ENCODE data around the gene UBR4.
A peak's percentile ranks its signal among the peaks of the same experiment; 100 is the strongest.

The UBR4 gene

DNA sequence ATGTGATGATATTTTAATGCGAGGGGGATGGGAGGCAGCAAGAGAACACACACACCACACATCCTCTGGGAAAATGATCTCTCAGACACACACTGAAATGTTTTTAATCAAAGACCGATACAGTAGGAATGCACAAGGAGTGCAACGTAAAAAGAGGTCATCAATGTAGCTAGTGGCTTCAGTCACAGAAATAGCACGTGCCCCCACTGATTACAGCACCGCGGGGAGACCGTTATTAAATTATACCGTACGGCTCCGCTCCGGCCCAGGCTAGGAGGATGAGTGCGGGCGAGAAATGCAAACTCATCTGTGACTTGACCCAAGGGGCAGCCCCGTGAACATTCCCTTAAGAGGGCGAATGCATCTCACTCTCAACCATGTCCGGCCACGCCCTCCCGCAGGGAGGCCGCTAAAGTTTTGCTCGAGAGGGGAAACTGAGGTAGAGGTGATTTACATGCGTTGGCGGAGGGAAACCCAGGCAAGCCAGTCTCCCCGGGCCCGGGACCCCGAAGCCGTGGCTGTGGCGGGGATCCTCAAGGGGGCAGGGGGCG is 552 bp downstream of the UBR4 start:
- TF ChIP-seq, protein P1, sequence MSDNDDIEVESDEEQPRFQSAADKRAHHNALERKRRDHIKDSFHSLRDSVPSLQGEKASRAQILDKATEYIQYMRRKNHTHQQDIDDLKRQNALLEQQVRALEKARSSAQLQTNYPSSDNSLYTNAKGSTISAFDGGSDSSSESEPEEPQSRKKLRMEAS (IDR thresholded peaks at IDR 0.05; ENCODE audit: low read depth, low read length), result peak; percentile 73
- TF ChIP-seq MYC (IDR thresholded peaks at IDR 0.05; ENCODE audit: low read depth, low read length), result peak; percentile 30; the same call in 1 of the 2 replicates
- no peak for TF ChIP-seq POLR2A (IDR thresholded peaks at IDR 0.05; ENCODE audit: extremely low read depth, insufficient read length)
- peak; percentile 74 for DNase-seq (ENCODE audit: low read depth)
- H3K4me3 ChIP-seq (ENCODE audit: low read depth, low read length), result peak overlapping the region; percentile 95

DNA sequence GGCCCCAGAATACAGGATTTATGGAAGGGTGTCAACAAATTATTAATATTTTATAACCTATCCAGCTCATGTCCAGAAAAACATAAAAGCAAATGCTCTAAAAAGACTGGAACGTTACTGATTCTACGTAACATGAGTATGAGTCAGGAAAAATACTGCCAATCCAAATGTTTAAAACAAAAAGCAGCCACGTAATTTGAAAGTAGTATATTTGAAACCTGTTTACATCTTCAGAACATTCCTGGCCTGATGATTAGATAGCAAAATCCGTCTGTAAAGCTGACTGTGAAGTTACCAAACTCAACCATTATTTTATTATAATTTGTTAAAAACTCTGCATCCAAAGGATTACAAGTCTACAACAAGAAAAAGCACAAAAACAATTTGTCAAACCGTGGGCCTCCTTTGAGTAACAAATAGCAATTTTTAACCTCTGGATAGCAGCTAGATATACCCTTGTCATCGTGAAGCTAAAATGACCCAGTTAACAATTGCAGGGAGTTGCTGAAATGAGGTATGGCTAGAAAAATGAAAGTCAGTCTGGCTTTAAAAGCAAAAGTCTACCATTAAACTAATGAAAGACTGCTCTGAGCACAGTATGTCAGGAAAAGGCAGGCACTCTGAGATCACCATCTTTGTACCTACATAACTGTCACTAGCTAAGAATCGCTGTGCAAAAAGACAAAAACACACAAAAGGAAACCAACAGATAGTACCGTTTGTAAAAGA is 1.2 kb downstream of the UBR4 start:
- no peak for DNase-seq (ENCODE audit: low read depth)
- H3K4me3 ChIP-seq (ENCODE audit: low read depth, low read length), result peak overlapping the region; percentile 95
- TF ChIP-seq MYC (IDR thresholded peaks at IDR 0.05; ENCODE audit: low read depth, low read length) (no peak), POLR2A (IDR thresholded peaks at IDR 0.05; ENCODE audit: extremely low read depth, insufficient read length) (no peak)

DNA sequence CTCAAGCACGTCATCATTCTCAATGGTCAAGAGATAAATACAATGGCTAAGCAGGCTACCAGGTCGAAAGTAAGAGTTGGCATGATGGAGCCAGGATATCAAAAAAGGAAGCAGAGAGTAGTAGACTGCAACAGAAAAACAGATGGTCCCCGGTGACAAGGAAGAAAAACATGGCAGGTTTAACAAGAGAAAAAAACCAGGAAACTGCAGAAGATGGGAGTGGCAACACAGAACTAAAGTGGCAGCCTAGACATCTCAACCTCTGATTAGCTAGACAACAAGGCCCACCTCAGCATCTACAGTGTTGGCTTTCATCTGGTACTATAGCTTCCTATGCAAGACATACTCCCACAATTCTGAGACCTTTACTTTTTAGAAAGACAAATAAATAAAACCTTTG is 3.1 kb downstream of the UBR4 start:
- TF ChIP-seq MYC (IDR thresholded peaks at IDR 0.05; ENCODE audit: low read depth, low read length), result no peak
- TF ChIP-seq, protein P1 (IDR thresholded peaks at IDR 0.05; ENCODE audit: low read depth, low read length), result no peak
- TF ChIP-seq, protein P2, sequence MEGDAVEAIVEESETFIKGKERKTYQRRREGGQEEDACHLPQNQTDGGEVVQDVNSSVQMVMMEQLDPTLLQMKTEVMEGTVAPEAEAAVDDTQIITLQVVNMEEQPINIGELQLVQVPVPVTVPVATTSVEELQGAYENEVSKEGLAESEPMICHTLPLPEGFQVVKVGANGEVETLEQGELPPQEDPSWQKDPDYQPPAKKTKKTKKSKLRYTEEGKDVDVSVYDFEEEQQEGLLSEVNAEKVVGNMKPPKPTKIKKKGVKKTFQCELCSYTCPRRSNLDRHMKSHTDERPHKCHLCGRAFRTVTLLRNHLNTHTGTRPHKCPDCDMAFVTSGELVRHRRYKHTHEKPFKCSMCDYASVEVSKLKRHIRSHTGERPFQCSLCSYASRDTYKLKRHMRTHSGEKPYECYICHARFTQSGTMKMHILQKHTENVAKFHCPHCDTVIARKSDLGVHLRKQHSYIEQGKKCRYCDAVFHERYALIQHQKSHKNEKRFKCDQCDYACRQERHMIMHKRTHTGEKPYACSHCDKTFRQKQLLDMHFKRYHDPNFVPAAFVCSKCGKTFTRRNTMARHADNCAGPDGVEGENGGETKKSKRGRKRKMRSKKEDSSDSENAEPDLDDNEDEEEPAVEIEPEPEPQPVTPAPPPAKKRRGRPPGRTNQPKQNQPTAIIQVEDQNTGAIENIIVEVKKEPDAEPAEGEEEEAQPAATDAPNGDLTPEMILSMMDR (IDR thresholded peaks at IDR 0.05; ENCODE audit: low read depth, low read length), result no peak
- no peak for TF ChIP-seq POLR2A (IDR thresholded peaks at IDR 0.05; ENCODE audit: extremely low read depth, insufficient read length)
- H3K4me3 ChIP-seq (ENCODE audit: low read depth, low read length), result no peak overlapping the region
- DNase-seq (ENCODE audit: low read depth), result no peak

DNA sequence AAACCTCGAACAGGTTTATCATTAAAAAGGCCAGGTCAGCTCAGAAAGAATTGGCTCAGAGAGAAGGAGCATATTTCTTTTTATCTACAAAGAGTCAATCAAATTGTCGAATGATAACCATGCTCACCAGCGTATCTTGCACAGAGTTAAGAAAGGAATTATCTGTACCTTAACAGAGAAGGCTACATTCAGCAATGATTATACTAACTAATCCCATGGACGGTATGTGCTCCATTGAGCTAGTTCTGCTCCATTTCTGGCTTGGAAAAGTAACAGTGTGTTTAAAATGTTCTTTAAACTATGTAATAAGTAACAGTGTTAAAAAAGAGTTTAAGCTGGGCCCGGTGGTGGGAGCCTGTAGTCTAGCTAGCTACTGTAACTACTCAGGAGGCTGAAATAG is 4.2 kb downstream of the UBR4 start:
- H3K4me3 ChIP-seq (ENCODE audit: low read depth, low read length), result no peak overlapping the region
- TF ChIP-seq POLR2A (IDR thresholded peaks at IDR 0.05; ENCODE audit: extremely low read depth, insufficient read length), result no peak
- no peak for DNase-seq (ENCODE audit: low read depth)

DNA sequence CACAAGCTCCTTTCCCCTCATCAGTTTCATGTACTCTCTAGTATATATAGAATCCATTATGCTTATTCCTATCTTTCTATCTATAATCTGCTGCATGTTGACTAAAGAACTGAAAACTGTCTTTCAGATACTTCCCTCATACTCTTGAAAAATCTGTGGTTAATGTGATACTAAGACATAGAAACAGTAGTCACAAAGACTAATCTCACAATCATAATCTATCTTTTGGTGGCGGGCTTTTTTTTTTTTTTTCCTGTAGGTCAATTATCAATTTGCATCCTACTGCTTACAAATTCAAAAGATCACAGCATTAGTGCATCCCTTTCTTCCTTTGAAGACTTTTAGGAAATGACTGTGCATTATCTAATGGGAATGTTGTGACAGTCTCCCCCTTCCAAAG is 4.7 kb downstream of the UBR4 start:
- no peak for DNase-seq (ENCODE audit: low read depth)
- H3K4me3 ChIP-seq (ENCODE audit: low read depth, low read length), result no peak overlapping the region
- no peak for TF ChIP-seq POLR2A (IDR thresholded peaks at IDR 0.05; ENCODE audit: extremely low read depth, insufficient read length)
- TF ChIP-seq, protein P1 (IDR thresholded peaks at IDR 0.05; ENCODE audit: low read depth, low read length), result no peak
- no peak for TF ChIP-seq MYC (IDR thresholded peaks at IDR 0.05; ENCODE audit: low read depth, low read length)
- TF ChIP-seq, protein P2 (IDR thresholded peaks at IDR 0.05; ENCODE audit: low read depth, low read length), result no peak

DNA sequence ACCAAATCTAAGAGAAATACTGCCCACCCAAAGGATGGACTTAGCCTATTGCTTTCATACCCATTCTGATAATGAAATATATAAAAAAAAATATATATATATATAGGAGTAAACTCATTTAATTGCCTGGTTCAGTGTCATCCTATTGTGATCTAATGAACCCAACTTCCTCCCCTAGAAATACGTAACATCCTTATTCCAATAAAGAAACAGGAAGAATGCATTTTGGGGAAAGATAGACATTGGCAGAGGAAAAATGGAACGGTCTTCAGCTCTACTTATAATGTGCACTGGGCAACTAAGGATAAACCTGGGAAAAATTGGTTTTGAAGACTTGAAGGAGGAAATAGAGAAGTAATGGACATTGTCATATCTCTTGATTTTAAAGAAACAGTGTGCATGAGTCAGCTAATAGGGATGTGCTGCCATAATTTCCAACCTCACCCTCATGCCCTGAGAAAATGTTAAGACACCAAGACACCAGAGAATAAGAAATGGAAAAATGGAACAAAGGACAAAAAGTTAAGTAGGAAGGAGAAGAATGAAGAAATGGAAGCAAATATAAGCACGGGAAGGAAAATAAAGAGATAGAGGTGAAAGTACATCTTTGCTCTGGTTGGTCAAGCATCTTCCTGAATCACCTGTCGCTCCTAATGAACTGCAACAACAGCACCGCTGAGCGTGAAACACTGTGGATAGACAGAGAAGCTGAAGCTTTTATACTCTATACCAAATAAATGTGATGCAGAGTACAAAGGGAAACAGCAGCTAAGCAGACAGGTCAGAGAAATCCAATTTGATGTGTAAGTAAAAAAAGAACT is 5.4 kb downstream of the UBR4 start:
- TF ChIP-seq, protein P2 (IDR thresholded peaks at IDR 0.05; ENCODE audit: low read depth, low read length), result no peak
- TF ChIP-seq POLR2A (IDR thresholded peaks at IDR 0.05; ENCODE audit: extremely low read depth, insufficient read length) (no peak), MYC (IDR thresholded peaks at IDR 0.05; ENCODE audit: low read depth, low read length) (no peak)
- TF ChIP-seq, protein P1 (IDR thresholded peaks at IDR 0.05; ENCODE audit: low read depth, low read length), result no peak
- H3K4me3 ChIP-seq (ENCODE audit: low read depth, low read length), result no peak overlapping the region
- no peak for DNase-seq (ENCODE audit: low read depth)

DNA sequence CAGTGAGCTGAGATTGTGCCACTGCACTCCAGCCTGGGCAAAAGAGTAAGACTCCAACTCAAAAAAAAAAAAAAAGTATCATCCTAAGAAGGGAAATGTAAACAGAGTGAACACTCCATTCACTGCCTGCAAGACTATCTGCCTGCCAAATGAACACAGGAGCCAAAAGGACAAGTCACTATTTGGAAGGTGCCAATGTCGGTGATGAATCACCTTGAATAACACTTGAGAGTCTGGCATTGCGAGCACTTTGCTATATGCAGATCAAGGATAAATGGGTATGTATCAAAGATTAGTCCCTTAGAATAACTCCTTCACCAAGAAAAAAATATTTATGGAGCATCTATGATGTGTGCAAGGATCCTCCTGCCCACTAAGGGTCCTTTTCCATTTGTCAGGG is 6.6 kb downstream of the UBR4 start:
- H3K4me3 ChIP-seq (ENCODE audit: low read depth, low read length), result no peak overlapping the region
- no peak for DNase-seq (ENCODE audit: low read depth)
- TF ChIP-seq, protein P2 (IDR thresholded peaks at IDR 0.05; ENCODE audit: low read depth, low read length), result no peak
- TF ChIP-seq POLR2A (IDR thresholded peaks at IDR 0.05; ENCODE audit: extremely low read depth, insufficient read length) (no peak), MYC (IDR thresholded peaks at IDR 0.05; ENCODE audit: low read depth, low read length) (no peak)
- TF ChIP-seq, protein P1 (IDR thresholded peaks at IDR 0.05; ENCODE audit: low read depth, low read length), result no peak
